Mesothelial cell of epicardium (in vitro differentiated cells): ENCODE measurements around the gene CBFB. TPM values are rescaled to one million over a fixed set of nuclear protein-coding genes. Genes with fewer than 3 reads are reported as not detected.
"Not testable (repeated sequence)": the region's sequence is repeated elsewhere in the genome, so short reads cannot be mapped to it uniquely, and the experiment has no call there.

Experiments used
- DNase-seq, 2 experiments: peaks; one replicate each; pipeline ENCODE4 v3.0.0; 2021; ENCODE audit warnings: low spot score in 2 of 2; ENCODE audit not compliant: unreplicated experiment in 2 of 2
- H3K27ac Mint-ChIP-seq: 2 replicates; pipeline ENCODE4 v1.8.0; 2021; ENCODE audit warnings: mixed read lengths
- H3K27me3 Mint-ChIP-seq: 2 replicates; pipeline ENCODE4 v1.8.0; 2021; ENCODE audit warnings: low read depth, mixed read lengths
- H3K36me3 Mint-ChIP-seq: 2 replicates; pipeline ENCODE4 v1.8.0; 2021; ENCODE audit warnings: mixed read lengths
- H3K4me1 Mint-ChIP-seq: 2 replicates; pipeline ENCODE4 v1.8.0; 2021; ENCODE audit warnings: mixed read lengths
- H3K4me3 Mint-ChIP-seq: 2 replicates; pipeline ENCODE4 v1.8.0; 2021; ENCODE audit warnings: mild to moderate bottlenecking, moderate library complexity, mixed read lengths
- H3K9me3 Mint-ChIP-seq: 2 replicates; pipeline ENCODE4 v1.8.0; 2021; ENCODE audit warnings: mixed read lengths
- total RNA-seq: library from RNA; stranded (reverse); gene quantifications from 3 replicates; pipeline ENCODE4 v1.2.1, GENCODE V29; 2021
- TF ChIP-seq, protein P1 (sequence below): fragments of 200-600 bp; sonication (generic); IDR thresholded peaks from one replicate; pipeline ENCODE4 v1.5.0; 2021; ENCODE audit warnings: antibody characterized with exemption; ENCODE audit not compliant: unreplicated experiment

Gene CBFB
- total RNA-seq, 1 donor from 2014 or later: 74.6 TPM

DNA sequence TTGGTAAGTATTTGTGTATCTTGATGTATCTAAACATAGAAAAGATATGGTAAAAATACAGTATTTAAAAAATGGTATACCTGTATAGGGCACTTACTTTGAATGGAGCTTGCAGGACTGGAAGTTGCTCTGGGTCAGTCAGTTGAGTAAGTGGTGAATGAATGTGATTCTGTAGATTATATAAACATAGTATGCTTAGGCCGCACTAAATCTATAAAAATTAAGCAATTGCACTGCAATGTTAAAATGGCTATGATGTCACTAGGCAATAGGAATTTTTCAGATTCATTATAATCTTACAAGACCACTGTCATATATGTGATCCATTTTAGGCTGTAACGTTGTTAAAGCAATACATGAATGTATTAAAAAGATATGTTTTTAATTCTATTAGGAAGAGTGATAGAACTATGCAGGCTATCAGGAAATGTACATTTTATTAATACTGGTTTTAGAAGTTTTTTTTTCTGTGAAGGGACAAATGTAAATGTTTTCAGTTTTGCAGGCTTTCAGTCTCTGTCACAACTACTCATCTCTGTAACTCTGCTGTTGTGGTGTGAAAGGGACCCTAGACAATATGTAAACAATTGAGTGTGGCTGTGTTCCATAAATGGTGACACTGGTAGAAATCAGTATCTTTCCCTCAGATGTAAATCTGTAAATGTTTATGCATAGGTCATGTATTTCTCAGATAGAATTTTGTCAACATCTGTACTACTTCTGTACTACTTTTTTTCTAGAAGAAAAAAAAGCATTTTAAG lies 10.5 kb downstream of the CBFB start:
- Mint-ChIP-seq H3K27ac (no peak overlapping the region), H3K4me1 (peaks cover 9% of the 10 kb centered on the region), H3K27me3 (no peaks in the 10 kb centered on the region), H3K36me3 (peaks cover 16% of the 10 kb centered on the region), H3K9me3 (no peaks in the 10 kb centered on the region), H3K4me3 (no peak overlapping the region)
- DNase-seq: no peak
- TF ChIP-seq, protein P1, sequence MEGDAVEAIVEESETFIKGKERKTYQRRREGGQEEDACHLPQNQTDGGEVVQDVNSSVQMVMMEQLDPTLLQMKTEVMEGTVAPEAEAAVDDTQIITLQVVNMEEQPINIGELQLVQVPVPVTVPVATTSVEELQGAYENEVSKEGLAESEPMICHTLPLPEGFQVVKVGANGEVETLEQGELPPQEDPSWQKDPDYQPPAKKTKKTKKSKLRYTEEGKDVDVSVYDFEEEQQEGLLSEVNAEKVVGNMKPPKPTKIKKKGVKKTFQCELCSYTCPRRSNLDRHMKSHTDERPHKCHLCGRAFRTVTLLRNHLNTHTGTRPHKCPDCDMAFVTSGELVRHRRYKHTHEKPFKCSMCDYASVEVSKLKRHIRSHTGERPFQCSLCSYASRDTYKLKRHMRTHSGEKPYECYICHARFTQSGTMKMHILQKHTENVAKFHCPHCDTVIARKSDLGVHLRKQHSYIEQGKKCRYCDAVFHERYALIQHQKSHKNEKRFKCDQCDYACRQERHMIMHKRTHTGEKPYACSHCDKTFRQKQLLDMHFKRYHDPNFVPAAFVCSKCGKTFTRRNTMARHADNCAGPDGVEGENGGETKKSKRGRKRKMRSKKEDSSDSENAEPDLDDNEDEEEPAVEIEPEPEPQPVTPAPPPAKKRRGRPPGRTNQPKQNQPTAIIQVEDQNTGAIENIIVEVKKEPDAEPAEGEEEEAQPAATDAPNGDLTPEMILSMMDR: no peak

DNA sequence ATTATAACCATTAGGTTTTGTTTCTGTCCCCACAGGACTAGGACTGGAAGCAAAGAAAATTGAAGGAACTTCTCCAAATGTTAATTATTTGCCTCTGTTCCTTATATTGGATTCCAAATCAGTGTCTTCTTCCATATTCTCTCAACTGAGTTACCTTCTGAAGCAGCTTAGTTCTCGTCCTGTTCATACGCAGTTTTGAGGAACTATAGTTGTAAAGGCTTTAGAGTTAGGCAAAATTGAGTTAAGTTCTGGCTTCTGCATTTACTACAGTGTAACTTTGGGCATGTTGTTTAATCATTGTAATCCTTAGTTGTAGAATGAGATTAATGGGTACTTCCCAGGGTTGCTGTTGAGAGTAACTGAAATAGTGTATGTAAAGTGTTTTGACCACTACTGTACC lies 11.2 kb downstream of the CBFB start:
- TF ChIP-seq, protein P1: no peak
- Mint-ChIP-seq H3K36me3 (peaks cover 16% of the 10 kb centered on the region), H3K27me3 (no peaks in the 10 kb centered on the region), H3K4me1 (peaks cover 5% of the 10 kb centered on the region), H3K27ac (no peak overlapping the region), H3K4me3 (no peak overlapping the region), H3K9me3 (no peaks in the 10 kb centered on the region)
- DNase-seq: no peak

DNA sequence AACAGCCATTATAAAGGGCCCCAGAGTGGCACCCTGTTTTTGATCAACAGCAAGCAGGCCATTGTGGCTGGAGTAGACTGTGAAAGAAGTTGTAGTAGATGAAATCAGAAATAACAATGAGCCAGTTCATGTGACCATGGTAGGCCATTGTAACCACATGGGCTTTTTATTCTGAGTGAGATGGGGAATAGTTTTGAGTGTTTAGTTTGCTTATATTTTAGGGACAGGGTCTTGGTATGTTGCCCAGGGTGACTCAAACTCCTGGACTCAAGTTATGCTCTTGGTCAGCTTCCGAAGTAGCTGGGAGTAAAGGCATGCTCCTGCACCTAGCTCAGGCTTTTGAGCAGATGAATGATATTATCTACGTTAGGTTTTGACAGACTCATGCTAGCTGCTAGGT lies 12.0 kb downstream of the CBFB start:
- peaks cover 18% of the 10 kb centered on the region for H3K36me3 Mint-ChIP-seq
- no peak overlapping the region for H3K4me3 Mint-ChIP-seq
- no peaks in the 10 kb centered on the region for H3K27me3 Mint-ChIP-seq
- peaks cover 5% of the 10 kb centered on the region for H3K4me1 Mint-ChIP-seq
- H3K27ac Mint-ChIP-seq: no peak overlapping the region
- no peak for DNase-seq
- TF ChIP-seq, protein P1: no peak
- H3K9me3 Mint-ChIP-seq: no peaks in the 10 kb centered on the region

DNA sequence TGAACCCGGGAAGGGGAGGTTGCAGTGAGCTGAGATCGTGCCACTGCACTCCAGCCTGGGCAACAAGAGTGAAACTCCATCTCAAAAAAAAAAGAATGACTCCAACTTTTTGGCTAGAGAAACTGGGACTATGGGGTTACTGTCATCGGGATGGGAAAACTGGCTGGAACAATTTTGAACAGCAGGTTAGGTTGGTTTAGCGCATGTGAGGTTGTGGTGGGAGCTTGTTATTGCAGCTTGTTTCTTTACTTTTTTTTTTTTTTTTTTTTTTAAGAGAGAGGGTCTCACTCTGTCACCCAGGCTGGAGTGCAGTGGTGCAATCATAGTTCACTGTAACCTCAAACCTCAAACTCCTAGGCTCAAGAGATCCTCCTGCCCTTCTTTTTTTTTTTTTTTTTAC lies 12.6 kb downstream of the CBFB start:
- H3K9me3 Mint-ChIP-seq, H3K27me3 Mint-ChIP-seq, H3K4me1 Mint-ChIP-seq, H3K4me3 Mint-ChIP-seq, H3K27ac Mint-ChIP-seq, DNase-seq: not testable (repeated sequence)
- peaks cover 16% of the 10 kb centered on the region for H3K36me3 Mint-ChIP-seq

DNA sequence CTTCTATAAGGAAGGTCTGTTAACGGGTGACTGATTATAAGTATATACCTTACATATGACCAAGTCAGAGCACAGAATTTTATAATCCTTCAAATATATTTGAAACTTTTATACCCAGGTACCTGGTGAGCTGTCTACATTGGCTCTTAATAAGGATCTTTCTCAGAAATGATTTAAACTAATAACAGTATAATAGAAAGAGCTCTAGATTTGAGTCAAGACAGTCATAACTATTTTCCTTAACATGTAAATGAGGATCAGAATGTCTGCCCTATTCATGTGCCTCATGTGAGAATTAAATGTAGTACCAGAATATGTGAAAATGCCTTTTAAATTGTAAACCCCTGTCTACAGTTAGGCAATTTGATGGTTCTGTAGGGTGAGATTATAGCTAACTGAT lies 14.5 kb downstream of the CBFB start:
- peaks cover 3% of the 10 kb centered on the region for H3K4me1 Mint-ChIP-seq

DNA sequence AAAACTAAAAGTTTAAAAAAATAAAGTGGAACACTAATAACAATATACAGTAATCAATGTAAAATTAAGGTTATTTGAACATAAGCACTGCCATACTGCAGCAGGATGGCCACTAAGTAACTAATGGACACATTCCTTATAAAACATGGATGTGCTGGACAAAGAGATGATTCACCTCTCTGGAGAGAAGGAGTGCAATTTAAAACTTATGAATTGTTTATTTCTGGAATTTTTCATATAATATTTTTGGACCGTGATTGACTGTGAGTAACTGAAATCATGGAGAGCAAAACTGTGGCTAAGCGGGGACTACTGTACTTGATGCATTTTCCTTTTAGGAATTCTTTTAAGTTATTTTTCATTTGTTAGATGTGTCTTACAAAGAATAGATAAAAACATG lies 21.8 kb downstream of the CBFB start:
- Mint-ChIP-seq H3K36me3 (peaks cover 6% of the 10 kb centered on the region), H3K4me3 (no peak overlapping the region), H3K9me3 (no peaks in the 10 kb centered on the region), H3K4me1 (peaks cover under 1% of the 10 kb centered on the region), H3K27me3 (no peaks in the 10 kb centered on the region), H3K27ac (no peak overlapping the region)
- no peak for DNase-seq
- TF ChIP-seq, protein P1: no peak

More for the DNA sequence above, 14.5 kb downstream of the CBFB start:
- peaks cover 16% of the 10 kb centered on the region for H3K36me3 Mint-ChIP-seq
- H3K27me3 Mint-ChIP-seq: no peaks in the 10 kb centered on the region
- H3K9me3 Mint-ChIP-seq: no peaks in the 10 kb centered on the region
- no peak for DNase-seq
- TF ChIP-seq, protein P1: no peak
- no peak overlapping the region for H3K4me3 Mint-ChIP-seq
- H3K27ac Mint-ChIP-seq: peak overlapping the region; percentile 4
